H1 (cell line): ENCODE measurements around the gene ARID4B. TPM values are rescaled to one million over a fixed set of nuclear protein-coding genes. Genes with fewer than 3 reads are reported as not detected.

Experiments
- POU5F1 ChIP-seq: IDR thresholded peaks from 2 replicates; pipeline ENCODE4 v1.6.1; 2011; ENCODE audit warnings: low read depth, mild to moderate bottlenecking, low read length, moderate library complexity
- polyA plus RNA-seq, 7 experiments: library from polyadenylated mRNA; depleted of rRNA in 3 of 7; stranded (reverse) in 5 of 7; unstranded in 2 of 7; fragments of >200 nt in 5 of 7; fragments of 200-250 nt in 2 of 7; gene quantifications; 1 replicate in 5 of 7; 2 replicates in 1 of 7; 4 replicates in 1 of 7; pipeline versions ENCODE4 v1.2.1 to v1.2.3, GENCODE V29; 2011 to 2013; ENCODE audit warnings: missing spikeins in 2 of 7, mixed read lengths in 2 of 7
- total RNA-seq: library from RNA; stranded (reverse); fragmentation: NEBNext Ultra II Directional; extraction: Animal tissue kit (Norgen Biotek cat#: 25700); gene quantifications from 2 replicates; pipeline ENCODE4 v1.2.1, GENCODE V29; 2021

ARID4B gene
- total and polyA plus RNA-seq, 2 of the 8 experiments (the other 6 are each of a cell fraction or from before 2014, with no cell fraction given), result 5.1 to 28.8 TPM

DNA sequence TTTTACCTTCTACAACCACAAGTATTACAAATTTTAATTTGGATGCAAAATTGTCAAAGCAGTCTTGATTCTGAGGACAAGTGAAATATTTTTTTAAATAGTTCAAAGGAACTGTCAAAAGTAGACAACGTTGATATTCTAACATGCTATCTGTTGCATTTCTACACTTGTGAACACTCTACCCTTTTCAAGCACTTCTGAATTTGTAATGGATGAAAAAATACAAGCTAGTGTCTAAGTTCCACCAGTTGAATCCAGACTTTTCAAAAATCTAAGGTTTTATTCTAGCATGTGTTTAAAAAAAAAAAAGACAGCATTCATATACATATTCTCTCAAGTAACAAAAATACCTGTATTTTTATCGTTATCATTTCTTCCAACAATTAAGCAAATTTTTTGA, 2.1 kb downstream of the ARID4B start (continued):
- no peak for TF ChIP-seq POU5F1
